H9 (cell line): Measurements from ENCODE around the gene ZBTB8OS. TPM values are rescaled to one million over a fixed set of nuclear protein-coding genes. Genes with fewer than 3 reads are reported as not detected.

ENCODE experiments used
- DNase-seq: peaks from one replicate; pipeline ENCODE4 v3.0.0-alpha.2; 2017
- H2AFZ ChIP-seq: one replicate; pipeline ENCODE4 v1.6.1; 2013; ENCODE audit warnings: mild to moderate bottlenecking, low read length, control low read depth, moderate library complexity
- H2AK5ac ChIP-seq: 2 replicates; pipeline ENCODE4 v1.6.1; 2013; ENCODE audit warnings: low read length, control low read depth, mixed read lengths; ENCODE audit not compliant: insufficient read length
- H2BK120ac ChIP-seq: one replicate; pipeline ENCODE4 v1.6.1; 2013; ENCODE audit warnings: low read depth, mild to moderate bottlenecking, low read length, control low read depth, inconsistent platforms; ENCODE audit not compliant: poor library complexity, severe bottlenecking
- H2BK12ac ChIP-seq: 2 replicates; pipeline ENCODE4 v1.6.1; 2013; ENCODE audit warnings: low read length, control low read depth, mixed read lengths, low read depth; ENCODE audit not compliant: insufficient read length
- H2BK15ac ChIP-seq: 2 replicates; pipeline ENCODE4 v1.6.1; 2013; ENCODE audit warnings: low read depth, low read length, control low read depth
- H2BK20ac ChIP-seq: one replicate; pipeline ENCODE4 v1.6.1; 2013; ENCODE audit warnings: low read depth, mild to moderate bottlenecking, low read length, control low read depth, inconsistent platforms; ENCODE audit not compliant: poor library complexity, severe bottlenecking
- H2BK5ac ChIP-seq: 2 replicates; pipeline ENCODE4 v1.6.1; 2013; ENCODE audit warnings: low read length, control low read depth, mixed read lengths; ENCODE audit not compliant: insufficient read length
- H3K14ac ChIP-seq: 2 replicates; pipeline ENCODE4 v1.6.1; 2013; ENCODE audit warnings: low read length, control low read depth; ENCODE audit not compliant: insufficient read depth
- H3K18ac ChIP-seq: 2 replicates; pipeline ENCODE4 v1.6.1; 2013; ENCODE audit warnings: low read depth, mild to moderate bottlenecking, mixed read lengths, low read length, control low read depth; ENCODE audit not compliant: insufficient read length
- H3K23ac ChIP-seq: 2 replicates; pipeline ENCODE4 v1.6.1; 2013; ENCODE audit warnings: low read length, control low read depth, mixed read lengths, low read depth; ENCODE audit not compliant: insufficient read length
- H3K23me2 ChIP-seq: 2 replicates; pipeline ENCODE4 v1.6.1; 2013; ENCODE audit warnings: low read depth, mild to moderate bottlenecking, mixed read lengths, low read length, control low read depth; ENCODE audit not compliant: insufficient read length, poor library complexity, severe bottlenecking
- H3K27ac ChIP-seq: 2 replicates; pipeline ENCODE4 v1.5.1; 2013; ENCODE audit warnings: low read length, control low read depth, mixed read lengths, low read depth; ENCODE audit not compliant: insufficient read length
- H3K27me3 ChIP-seq: 2 replicates; pipeline ENCODE4 v1.6.1; 2013; ENCODE audit warnings: low read length, control low read depth, inconsistent platforms; ENCODE audit not compliant: insufficient read depth
- H3K4ac ChIP-seq: 2 replicates; pipeline ENCODE4 v1.6.1; 2013; ENCODE audit warnings: low read depth, mild to moderate bottlenecking, control low read depth, inconsistent platforms, low read length, moderate library complexity
- H3K4me1 ChIP-seq: 2 replicates; pipeline ENCODE4 v1.6.1; 2013; ENCODE audit warnings: low read length, control low read depth, inconsistent platforms; ENCODE audit not compliant: insufficient read depth
- H3K4me2 ChIP-seq: 2 replicates; pipeline ENCODE4 v1.6.1; 2013; ENCODE audit warnings: low read length, control low read depth, mixed read lengths; ENCODE audit not compliant: insufficient read length, insufficient read depth
- H3K56ac ChIP-seq: 2 replicates; pipeline ENCODE4 v1.6.1; 2013; ENCODE audit warnings: low read depth, mild to moderate bottlenecking, mixed read lengths, low read length, control low read depth; ENCODE audit not compliant: insufficient read length
- H3K79me1 ChIP-seq: 2 replicates; pipeline ENCODE4 v1.6.1; 2013; ENCODE audit warnings: low read depth, mild to moderate bottlenecking, moderate library complexity, low read length, control low read depth, inconsistent platforms; ENCODE audit not compliant: insufficient read depth, poor library complexity, severe bottlenecking
- H3K79me2 ChIP-seq: 2 replicates; pipeline ENCODE4 v1.6.1; 2013; ENCODE audit warnings: low read length, control low read depth, inconsistent platforms; ENCODE audit not compliant: insufficient read depth
- H3K9ac ChIP-seq: 2 replicates; pipeline ENCODE4 v1.6.1; 2013; ENCODE audit warnings: low read length, control low read depth, mixed read lengths; ENCODE audit not compliant: insufficient read length; ENCODE audit errors: extremely low read depth
- H3K9me3 ChIP-seq: one replicate; pipeline ENCODE4 v1.6.1; 2013; ENCODE audit warnings: low read depth, low read length, inconsistent platforms; ENCODE audit not compliant: control insufficient read depth
- H3T11ph ChIP-seq: one replicate; pipeline ENCODE4 v1.6.1; 2013; ENCODE audit warnings: mild to moderate bottlenecking, low read length, control low read depth, inconsistent platforms
- H4K20me1 ChIP-seq: one replicate; pipeline ENCODE4 v1.6.1; 2013; ENCODE audit not compliant: control insufficient read depth, insufficient read length, insufficient read depth
- H4K5ac ChIP-seq: 2 replicates; pipeline ENCODE4 v1.6.1; 2013; ENCODE audit warnings: low read depth, mild to moderate bottlenecking, mixed read lengths, low read length, control low read depth; ENCODE audit not compliant: insufficient read length
- H4K8ac ChIP-seq: replicated peaks from 2 replicates; pipeline ENCODE4 v1.6.1; 2013; ENCODE audit warnings: low read length, control low read depth, mixed read lengths, low read depth; ENCODE audit not compliant: insufficient read length
- H4K91ac ChIP-seq: 2 replicates; pipeline ENCODE4 v1.6.1; 2013; ENCODE audit warnings: low read depth, mild to moderate bottlenecking, moderate library complexity, mixed read lengths, low read length, control low read depth; ENCODE audit not compliant: insufficient read length
- H3K27ac Mint-ChIP-seq, 3 experiments: 2 replicates in 2 of 3; 3 replicates in 1 of 3; pipeline ENCODE4 v1.8.0; 2020 to 2021; ENCODE audit warnings: mixed read lengths in 3 of 3, mild to moderate bottlenecking in 1 of 3, moderate library complexity in 1 of 3
- H3K27me3 Mint-ChIP-seq: 2 replicates; pipeline ENCODE4 v1.8.0; 2021; ENCODE audit warnings: low read depth, mild to moderate bottlenecking, moderate library complexity, mixed read lengths
- H3K36me3 Mint-ChIP-seq, 3 experiments: 2 replicates in 2 of 3; 3 replicates in 1 of 3; pipeline ENCODE4 v1.8.0; 2020 to 2021; ENCODE audit warnings: low read depth in 3 of 3, mixed read lengths in 3 of 3; ENCODE audit not compliant: insufficient read depth in 1 of 3
- H3K4me1 Mint-ChIP-seq, 2 experiments: 2 replicates each; pipeline ENCODE4 v1.8.0; 2020; ENCODE audit warnings: mixed read lengths in 2 of 2
- H3K4me3 Mint-ChIP-seq, 2 experiments: 2 replicates in 1 of 2; 3 replicates in 1 of 2; pipeline ENCODE4 v1.8.0; 2020 to 2021; ENCODE audit warnings: mild to moderate bottlenecking in 2 of 2, mixed read lengths in 2 of 2, moderate library complexity in 1 of 2
- H3K9me3 Mint-ChIP-seq, 2 experiments: 2 replicates in 1 of 2; 3 replicates in 1 of 2; pipeline ENCODE4 v1.8.0; 2020; ENCODE audit warnings: mild to moderate bottlenecking in 2 of 2, mixed read lengths in 2 of 2, moderate library complexity in 1 of 2
- WGBS: extraction: QIAGEN DNeasy Blood & Tissue Kit; methylation state at CpG from one replicate; pipeline ENCODE4 v1.1.7; 2013; ENCODE audit warnings: missing lambda C conversion rate, low lambda C conversion rate, mixed read lengths; ENCODE audit not compliant: insufficient read length; ENCODE audit errors: extremely low coverage; 5-methylcytosine and 5-hydroxymethylcytosine counted together
- total RNA-seq: library from RNA; stranded (reverse); gene quantifications from 2 replicates; pipeline ENCODE4 v1.2.1, GENCODE V29; 2021
- TF ChIP-seq, protein P1 (sequence below): fragments of 200-600 bp; sonication (generic); conservative IDR thresholded peaks from 3 replicates; pipeline ENCODE4 v1.8.0; 2021; ENCODE audit warnings: antibody characterized with exemption, mild to moderate bottlenecking

The ZBTB8OS gene
- total RNA-seq, 1 experiment from 2014 or later = 59.4 TPM

DNA sequence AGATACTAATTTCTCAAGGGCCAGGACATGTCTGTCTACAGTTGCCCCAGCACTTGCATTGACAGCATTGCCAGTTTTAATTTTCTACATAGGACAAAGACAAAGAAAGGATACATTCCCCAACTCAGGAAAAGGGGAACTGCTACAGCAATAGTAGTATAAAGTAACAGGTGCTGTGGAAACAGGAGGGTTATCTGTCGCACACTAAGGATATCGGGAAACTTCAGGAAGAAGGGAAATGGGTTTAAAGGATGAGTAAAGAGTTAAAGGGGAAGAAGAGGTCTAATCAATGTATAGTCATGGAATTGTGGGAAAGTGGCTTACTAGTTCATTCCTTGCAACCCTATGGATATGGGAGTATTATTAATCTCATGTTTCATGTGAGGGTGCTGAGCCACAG lies 36.0 kb upstream of the ZBTB8OS start:
- H3K4ac ChIP-seq = no peak overlapping the region
- H2AK5ac ChIP-seq = no peak overlapping the region
- no CpG with 5 or more reads among the region's 2 CpGs for WGBS
- H3K14ac ChIP-seq = no peak overlapping the region
- H3K36me3 Mint-ChIP-seq = peaks cover 14 to 40% (median 37%) of the 10 kb centered on the region in 3 experiments
- no peaks in the 10 kb centered on the region for H3K9me3 ChIP-seq
- H3K27ac ChIP-seq = no peak overlapping the region
- H3K4me1 ChIP-seq = no peaks in the 10 kb centered on the region
- H2BK5ac ChIP-seq = no peak overlapping the region
- no peaks in the 10 kb centered on the region for H3K79me1 ChIP-seq
- peak overlapping the region in 1 of 3 experiments; percentile 9; a peak in 1 of 7 replicates for H3K27ac Mint-ChIP-seq
- H4K20me1 ChIP-seq = no peaks in the 10 kb centered on the region
- no peak for DNase-seq
- no peak overlapping the region for H2BK120ac ChIP-seq
- no peak overlapping the region for H2BK20ac ChIP-seq
- no peaks in the 10 kb centered on the region for H3K4me1 Mint-ChIP-seq
- no peak overlapping the region for H4K91ac ChIP-seq
- H3K9ac ChIP-seq = no peak overlapping the region
- no peaks in the 10 kb centered on the region for H3K79me2 ChIP-seq
- H3K27me3 ChIP-seq = no peaks in the 10 kb centered on the region
- H3K56ac ChIP-seq = no peak overlapping the region
- H3K23me2 ChIP-seq = no peaks in the 10 kb centered on the region
- H2BK15ac ChIP-seq = no peak overlapping the region
- no peak overlapping the region for H3K4me3 Mint-ChIP-seq
- no peak overlapping the region for H4K8ac ChIP-seq
- no peaks in the 10 kb centered on the region for H3K9me3 Mint-ChIP-seq
- H3K23ac ChIP-seq = no peak overlapping the region
- no peak overlapping the region for H3K4me2 ChIP-seq
- no peak overlapping the region for H3K18ac ChIP-seq
- H3K27me3 Mint-ChIP-seq = no peaks in the 10 kb centered on the region
- no peak overlapping the region for H2BK12ac ChIP-seq
- H2AFZ ChIP-seq = no peak overlapping the region
- H4K5ac ChIP-seq = no peak overlapping the region
- no peak overlapping the region for H3T11ph ChIP-seq
- TF ChIP-seq, protein P1, sequence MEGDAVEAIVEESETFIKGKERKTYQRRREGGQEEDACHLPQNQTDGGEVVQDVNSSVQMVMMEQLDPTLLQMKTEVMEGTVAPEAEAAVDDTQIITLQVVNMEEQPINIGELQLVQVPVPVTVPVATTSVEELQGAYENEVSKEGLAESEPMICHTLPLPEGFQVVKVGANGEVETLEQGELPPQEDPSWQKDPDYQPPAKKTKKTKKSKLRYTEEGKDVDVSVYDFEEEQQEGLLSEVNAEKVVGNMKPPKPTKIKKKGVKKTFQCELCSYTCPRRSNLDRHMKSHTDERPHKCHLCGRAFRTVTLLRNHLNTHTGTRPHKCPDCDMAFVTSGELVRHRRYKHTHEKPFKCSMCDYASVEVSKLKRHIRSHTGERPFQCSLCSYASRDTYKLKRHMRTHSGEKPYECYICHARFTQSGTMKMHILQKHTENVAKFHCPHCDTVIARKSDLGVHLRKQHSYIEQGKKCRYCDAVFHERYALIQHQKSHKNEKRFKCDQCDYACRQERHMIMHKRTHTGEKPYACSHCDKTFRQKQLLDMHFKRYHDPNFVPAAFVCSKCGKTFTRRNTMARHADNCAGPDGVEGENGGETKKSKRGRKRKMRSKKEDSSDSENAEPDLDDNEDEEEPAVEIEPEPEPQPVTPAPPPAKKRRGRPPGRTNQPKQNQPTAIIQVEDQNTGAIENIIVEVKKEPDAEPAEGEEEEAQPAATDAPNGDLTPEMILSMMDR = no peak
